HG03439 (cell line): Measurements from ENCODE around the gene KLLN.
"Not testable (repeated sequence)": the region's sequence is repeated elsewhere in the genome, so short reads cannot be mapped to it uniquely, and the experiment has no call there.

Source experiments
- ATAC-seq: cut with Tn5 transposase; IDR thresholded peaks from one replicate; pipeline ENCODE4 v1.9.1; 2021; ENCODE audit warnings: mild to moderate bottlenecking, moderate library complexity; ENCODE audit not compliant: unreplicated experiment

KLLN gene

GRCh38 chr10:87867453-87867852 lies 4.1 kb upstream of the KLLN start:
- ATAC-seq = no peak

GRCh38 chr10:87866412-87866974 lies 3.2 kb upstream of the KLLN start:
- no peak for ATAC-seq

DNA sequence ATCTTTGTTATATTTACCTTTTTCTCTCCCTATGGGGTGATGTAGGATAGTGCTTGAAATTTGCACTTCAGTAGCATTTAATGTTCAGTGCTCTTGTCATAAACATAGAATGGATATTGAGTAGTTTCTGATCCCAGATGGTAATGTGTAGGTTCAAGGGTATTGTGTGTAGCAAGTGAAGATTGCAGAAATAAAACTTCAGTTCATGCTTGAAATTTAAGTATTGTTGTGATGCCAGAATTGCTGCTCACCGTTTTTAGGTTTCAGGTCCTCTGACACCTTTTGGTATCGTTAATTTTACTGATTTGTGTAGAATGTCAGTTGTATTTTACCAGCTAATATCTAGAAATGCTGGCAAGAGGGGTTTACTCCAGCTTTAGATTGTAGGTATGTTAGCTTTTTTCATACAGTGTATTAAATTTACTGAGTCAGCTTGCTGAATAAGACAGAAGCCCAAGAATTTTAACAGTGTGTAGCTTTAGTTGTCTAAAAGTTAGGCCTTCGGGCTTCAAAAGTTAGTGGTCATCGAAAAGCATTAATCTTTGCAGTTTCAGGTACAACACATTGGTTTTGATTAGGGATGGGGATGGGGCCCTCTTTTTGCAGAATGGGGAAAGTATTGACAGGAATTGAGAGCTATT lies 2.0 kb upstream of the KLLN start:
- no peak for ATAC-seq

DNA sequence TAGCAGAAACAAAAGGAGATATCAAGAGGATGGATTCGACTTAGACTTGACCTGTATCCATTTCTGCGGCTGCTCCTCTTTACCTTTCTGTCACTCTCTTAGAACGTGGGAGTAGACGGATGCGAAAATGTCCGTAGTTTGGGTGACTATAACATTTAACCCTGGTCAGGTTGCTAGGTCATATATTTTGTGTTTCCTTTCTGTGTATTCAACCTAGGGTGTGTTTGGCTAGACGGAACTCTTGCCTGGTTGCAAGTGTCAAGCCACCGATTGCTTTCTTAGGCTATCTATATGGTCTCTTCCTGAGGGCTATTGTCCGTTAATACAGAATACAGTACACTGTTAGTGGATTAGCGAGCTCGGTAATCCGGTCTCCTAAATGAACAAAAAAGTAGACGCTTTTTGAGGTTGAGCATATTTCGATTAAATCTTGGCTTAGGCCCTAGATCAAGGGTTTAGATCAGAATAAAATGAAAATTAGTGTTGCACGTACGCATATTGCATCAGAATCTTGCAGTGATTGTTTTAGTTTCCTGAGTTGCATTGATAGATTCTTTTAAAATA lies 1.2 kb upstream of the KLLN start:
- ATAC-seq = no peak

GRCh38 chr10:87863951-87864495 lies 690 bp upstream of the KLLN start:
- ATAC-seq = peak; percentile 1

DNA sequence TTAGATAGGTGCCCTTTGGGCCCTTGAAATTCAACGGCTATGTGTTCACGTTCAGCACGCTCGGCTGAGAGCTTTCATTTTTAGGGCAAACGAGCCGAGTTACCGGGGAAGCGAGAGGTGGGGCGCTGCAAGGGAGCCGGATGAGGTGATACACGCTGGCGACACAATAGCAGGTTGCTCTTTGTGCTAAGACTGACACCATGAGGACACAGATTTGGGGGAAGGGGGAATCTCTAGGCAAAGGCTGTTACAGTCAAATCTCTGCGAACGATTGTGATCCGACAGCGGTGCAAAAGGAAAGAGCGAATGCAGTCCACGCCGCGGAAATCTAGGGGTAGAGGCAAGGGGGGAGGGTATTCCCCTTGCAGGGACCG lies 667 bp downstream of the KLLN start:
- ATAC-seq = peak; percentile 14

GRCh38 chr10:87861953-87862678 lies 1.2 kb downstream of the KLLN start:
- peak; percentile 57 for ATAC-seq

GRCh38 chr10:87861566-87861952 lies 1.8 kb downstream of the KLLN start:
- peak; percentile 22 for ATAC-seq

DNA sequence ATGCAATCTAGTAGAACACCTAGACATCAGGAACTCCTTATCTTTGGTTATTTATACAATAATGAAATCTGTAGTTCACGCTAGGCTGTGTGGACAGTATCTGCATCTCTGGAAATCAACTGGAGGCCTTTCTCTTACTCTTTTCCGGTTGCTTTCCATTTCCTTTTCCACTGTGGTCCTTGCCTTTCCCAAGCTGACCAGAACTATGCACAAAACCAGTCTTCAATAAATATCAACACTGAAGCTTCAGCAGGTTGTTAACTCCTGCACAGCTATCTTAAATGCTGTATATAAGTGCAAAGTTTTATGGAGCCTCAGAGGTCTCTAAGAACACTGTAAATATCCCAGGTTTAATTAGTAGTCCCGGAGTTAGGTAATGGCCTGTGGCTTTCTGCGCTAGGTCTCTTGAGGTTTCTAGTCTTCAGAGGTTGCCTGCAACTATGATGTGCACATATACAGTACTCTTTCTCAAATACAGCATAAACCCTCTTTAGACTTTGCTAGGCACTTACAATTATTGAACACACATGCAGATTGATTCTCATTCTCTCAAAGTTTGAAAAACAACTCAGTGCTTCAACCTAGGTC lies 2.4 kb downstream of the KLLN start:
- ATAC-seq = no peak

DNA sequence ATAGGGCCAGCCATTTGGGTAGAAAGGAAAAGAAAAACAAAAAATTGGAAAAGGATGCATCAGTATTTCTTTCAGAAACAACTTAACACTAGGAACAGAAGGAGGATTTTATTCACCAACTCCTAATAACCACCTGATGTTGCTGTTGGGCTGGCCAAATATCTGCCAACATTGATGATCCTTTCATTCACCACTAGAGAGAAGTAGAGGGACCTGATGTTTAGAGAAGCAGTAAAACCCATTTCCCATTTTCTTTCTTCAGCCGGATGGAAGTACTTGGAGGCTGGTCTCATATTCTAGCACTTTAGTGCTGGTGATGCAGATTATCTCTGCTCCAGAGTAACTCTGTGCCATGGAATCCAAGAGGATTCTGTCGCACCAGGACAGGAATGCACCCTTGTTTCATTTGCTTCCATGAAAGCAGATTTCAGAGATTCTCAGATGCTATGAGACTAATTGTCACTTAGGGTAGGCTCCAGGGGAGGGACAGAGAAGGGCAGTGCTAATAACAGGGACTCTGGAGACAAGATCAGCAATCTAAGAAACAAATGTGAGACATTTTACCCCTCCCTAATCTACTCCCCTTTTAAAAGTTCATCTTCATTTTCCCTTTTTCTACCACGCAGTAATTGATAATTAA lies 3.1 kb downstream of the KLLN start:
- no peak for ATAC-seq

DNA sequence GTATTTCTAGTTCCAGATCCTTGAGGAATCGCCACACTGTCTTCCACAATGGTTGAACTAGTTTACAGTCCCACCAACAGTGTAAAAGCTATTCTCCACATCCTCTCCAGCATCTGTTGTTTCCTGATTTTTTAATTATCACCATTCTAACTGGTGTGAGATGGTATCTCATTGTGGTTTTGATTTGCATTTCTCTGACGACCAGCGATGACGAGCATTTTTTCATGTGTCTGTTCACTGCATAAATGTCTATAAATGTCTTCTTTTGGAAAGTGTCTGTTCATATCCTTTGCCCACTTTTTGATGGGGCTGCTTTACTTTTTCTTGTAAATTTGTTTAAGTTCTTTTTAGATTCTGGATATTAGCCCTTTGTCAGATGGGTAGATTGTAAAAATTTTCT lies 7.7 kb downstream of the KLLN start:
- not testable (repeated sequence) for ATAC-seq

DNA sequence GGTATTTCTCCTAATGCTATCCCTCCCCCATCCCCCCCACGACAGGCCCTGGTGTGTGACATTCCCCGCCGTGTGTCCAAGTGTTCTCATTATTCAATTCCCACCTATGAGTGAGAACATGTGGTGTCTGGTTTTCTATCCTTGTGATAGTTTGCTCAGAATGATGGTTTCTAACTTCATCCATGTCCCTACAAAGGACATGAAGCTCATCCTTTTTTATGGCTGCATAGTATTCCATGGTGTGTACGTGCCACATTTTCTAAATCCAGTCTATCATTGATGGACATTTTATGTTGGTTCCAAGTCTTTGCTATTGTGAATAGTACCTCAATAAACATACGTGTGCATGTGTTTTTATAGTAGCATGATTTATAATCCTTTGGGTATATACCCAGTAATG lies 8.1 kb downstream of the KLLN start:
- not testable (repeated sequence) for ATAC-seq

DNA sequence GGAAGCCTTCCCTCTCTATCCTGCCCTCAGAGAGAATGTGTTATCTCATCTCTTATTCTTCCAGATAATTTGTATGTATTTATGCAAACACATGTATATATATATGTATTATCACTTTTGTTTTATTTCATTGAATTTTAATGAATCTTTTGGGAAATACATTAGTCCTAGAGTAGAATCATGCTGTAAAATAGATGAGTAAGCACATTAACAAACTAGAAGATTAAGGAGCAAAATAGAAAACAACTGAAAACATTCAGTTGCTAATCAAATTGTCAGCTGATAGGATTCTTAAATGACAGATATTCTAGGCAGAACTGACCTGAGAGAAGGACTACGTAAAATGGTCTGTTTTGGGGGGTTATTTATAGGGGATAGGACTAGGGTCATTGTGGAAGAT lies 11.2 kb downstream of the KLLN start:
- ATAC-seq = no peak

- ATAC-seq = no peak
Observed at GRCh38 chr10:87850742-87851205, 12.6 kb downstream of the KLLN start.

DNA sequence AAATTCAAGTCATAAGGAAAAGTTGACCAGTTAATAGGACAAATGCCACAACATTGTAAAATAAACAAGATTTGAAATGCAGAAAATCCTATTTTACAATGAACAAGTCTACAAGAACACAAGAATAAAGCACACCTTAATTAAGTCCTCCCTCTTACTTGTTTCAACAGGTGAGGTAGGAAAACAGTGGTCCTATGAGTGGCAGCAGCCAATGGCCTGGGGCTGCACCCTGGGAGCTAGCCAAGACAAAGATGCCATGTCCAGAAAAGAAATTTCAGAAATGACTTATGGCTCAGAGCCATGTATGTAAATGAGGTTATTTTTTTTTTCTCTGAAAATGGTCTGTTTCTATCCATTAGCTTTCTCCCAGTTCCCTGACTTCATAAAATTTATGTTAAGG lies 14.3 kb downstream of the KLLN start:
- ATAC-seq = no peak

GRCh38 chr10:87847550-87847949 lies 15.8 kb downstream of the KLLN start:
- ATAC-seq = no peak

- not testable (repeated sequence) for ATAC-seq
Observed at GRCh38 chr10:87846711-87847110, 16.6 kb downstream of the KLLN start.

GRCh38 chr10:87846023-87846422 lies 17.3 kb downstream of the KLLN start:
- ATAC-seq = no peak

GRCh38 chr10:87845624-87845998 lies 17.7 kb downstream of the KLLN start:
- no peak for ATAC-seq

GRCh38 chr10:87844837-87845623 lies 18.3 kb downstream of the KLLN start:
- no peak for ATAC-seq
